Smooth muscle cell (in vitro differentiated cells): Measurements from ENCODE around the gene LETM1. TPM values are rescaled to one million over a fixed set of nuclear protein-coding genes. Genes with fewer than 3 reads are reported as not detected.

Source experiments
- DNase-seq: peaks from one replicate; lab custom pipeline; 2025; ENCODE audit not compliant: unreplicated experiment; lab: John Stamatoyannopoulos, UW
- H2AFZ ChIP-seq: fragments of 200-600 bp; sonication (generic); 2 replicates; pipeline ENCODE4 v1.6.0; 2016; ENCODE audit warnings: antibody characterized with exemption, low read depth, mild to moderate bottlenecking
- H3F3A ChIP-seq: fragments of 200-600 bp; sonication (generic); 2 replicates; pipeline ENCODE4 v1.6.0; 2017; ENCODE audit warnings: antibody characterized with exemption, low read depth
- H3K27ac ChIP-seq: fragments of 200-600 bp; sonication (generic); 2 replicates; pipeline ENCODE4 v1.5.1; 2016; ENCODE audit warnings: low read depth, mild to moderate bottlenecking
- H3K27me3 ChIP-seq: fragments of 200-600 bp; sonication (generic); 2 replicates; pipeline ENCODE4 v1.6.1; 2016; ENCODE audit warnings: low read depth, mild to moderate bottlenecking
- H3K36me3 ChIP-seq: fragments of 200-600 bp; sonication (generic); 2 replicates; pipeline ENCODE4 v1.5.1; 2016; ENCODE audit warnings: low read depth
- H3K4me1 ChIP-seq: fragments of 200-600 bp; sonication (generic); 2 replicates; pipeline ENCODE4 v1.5.1; 2016; ENCODE audit warnings: low read depth
- H3K4me2 ChIP-seq: fragments of 200-600 bp; sonication (generic); 2 replicates; pipeline ENCODE4 v1.6.0; 2016; ENCODE audit warnings: mild to moderate bottlenecking
- H3K4me3 ChIP-seq: fragments of 200-600 bp; sonication (generic); 2 replicates; pipeline ENCODE4 v1.5.1; 2016; ENCODE audit warnings: mild to moderate bottlenecking
- H3K79me2 ChIP-seq: fragments of 200-600 bp; sonication (generic); 2 replicates; pipeline ENCODE4 v1.6.0; 2016; ENCODE audit warnings: low read depth, mild to moderate bottlenecking
- H3K9ac ChIP-seq: fragments of 200-600 bp; sonication (generic); 2 replicates; pipeline ENCODE4 v1.6.0; 2016; ENCODE audit warnings: low read depth
- H3K9me3 ChIP-seq: fragments of 200-600 bp; sonication (generic); replicated peaks from 2 replicates; pipeline ENCODE4 v1.5.1; 2016; ENCODE audit warnings: low read depth
- H4K20me1 ChIP-seq: fragments of 200-600 bp; sonication (generic); 2 replicates; pipeline ENCODE4 v1.6.0; 2016; ENCODE audit warnings: low read depth
- CTCF ChIP-seq: fragments of 200-600 bp; sonication (generic); IDR thresholded peaks from 2 replicates; pipeline ENCODE4 v1.5.1; 2017; ENCODE audit warnings: borderline replicate concordance, mild to moderate bottlenecking, antibody characterized with exemption; ENCODE audit not compliant: insufficient read depth, poor library complexity, severe bottlenecking
- WGBS: methylation state at CpG from one replicate; pipeline ENCODE4 v1.1.7; 2016; ENCODE audit warnings: low lambda C conversion rate; 5-methylcytosine and 5-hydroxymethylcytosine counted together
- polyA plus RNA-seq: library from polyadenylated mRNA; unstranded; fragments of >200 nt; fragmentation: Nextera tagmentation; extraction: Ambion mirVana; gene quantifications from 2 replicates; pipeline ENCODE4 v1.2.1, GENCODE V29; 2016
- total RNA-seq: library from RNA; depleted of rRNA; stranded (reverse); fragments of >200 nt; gene quantifications from 2 replicates; pipeline ENCODE4 v1.2.3, GENCODE V29; 2014

Gene LETM1
- 17.1 and 17.4 TPM in 2 replicates for total RNA-seq
- 15.3 and 16.2 TPM in 2 replicates for polyA plus RNA-seq

GRCh38 chr4:1856071-1856942 is at the start of gene LETM1:
TSS of gene LETM1 (minus strand) at chr4:1856156. CDS start at chr4:1855950, 206 bp downstream.
- TF ChIP-seq CTCF: no peak
- Histone ChIP-seq H3K27me3 (no peaks in the 10 kb centered on the region), H3K4me3 (peak within 1 kb of the TSS; percentile 84), H3K9ac (peak within 1 kb of the TSS; percentile 43), H3F3A (no peaks in the 10 kb centered on the region), H3K4me1 (peaks cover 8% of the 10 kb centered on the region), H3K36me3 (no peaks in the 10 kb centered on the region), H3K27ac (peak within 1 kb of the TSS; percentile 15), H2AFZ (peak within 1 kb of the TSS; percentile 97), H3K4me2 (peak within 1 kb of the TSS; percentile 91), H3K9me3 (no peaks in the 10 kb centered on the region), H3K79me2 (peaks cover 42% of the 10 kb centered on the region), H4K20me1 (peaks cover 21% of the 10 kb centered on the region)
- WGBS: 1% methylated on average over 100 of the region's 107 CpGs
- peak; percentile 60 for DNase-seq

GRCh38 chr4:1904042-1904441 is 48.1 kb upstream of the LETM1 start:
- Histone ChIP-seq H3K27ac (no peak overlapping the region), H3K9ac (no peak overlapping the region), H3K36me3 (no peaks in the 10 kb centered on the region), H3F3A (no peaks in the 10 kb centered on the region), H3K4me1 (no peaks in the 10 kb centered on the region), H3K4me2 (no peak overlapping the region), H3K79me2 (peaks cover 7% of the 10 kb centered on the region), H4K20me1 (peaks cover 18% of the 10 kb centered on the region), H3K27me3 (no peaks in the 10 kb centered on the region), H2AFZ (no peak overlapping the region), H3K4me3 (no peak overlapping the region), H3K9me3 (no peaks in the 10 kb centered on the region)
- no peak for TF ChIP-seq CTCF
- 94% methylated on average over 3 of the region's 3 CpGs for WGBS
- no peak for DNase-seq

DNA sequence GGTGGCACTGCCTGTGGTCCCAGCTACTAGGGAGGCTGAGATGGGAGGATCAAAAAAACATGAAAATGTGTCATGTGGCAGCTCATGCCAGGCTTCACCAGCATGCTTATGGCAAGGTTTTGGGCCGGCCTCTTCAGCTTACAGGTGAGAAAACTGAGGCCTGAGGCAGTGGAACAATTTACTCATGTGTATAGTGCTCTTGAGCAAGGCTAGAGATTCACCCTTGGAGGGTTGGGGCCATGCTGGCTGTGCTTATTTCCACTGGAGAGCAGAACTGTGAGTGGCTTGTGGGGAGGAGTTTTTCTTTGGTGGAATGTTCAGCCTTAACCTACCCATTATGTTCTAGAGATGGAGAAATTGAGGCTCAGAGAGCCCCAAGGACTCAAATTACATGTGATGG is 47.1 kb upstream of the LETM1 start:
- no peak for DNase-seq
- Histone ChIP-seq H2AFZ (no peak overlapping the region), H3K4me2 (no peak overlapping the region), H3K9me3 (no peaks in the 10 kb centered on the region), H3K27me3 (no peaks in the 10 kb centered on the region), H3K79me2 (peaks cover 7% of the 10 kb centered on the region), H4K20me1 (peaks cover 23% of the 10 kb centered on the region), H3K36me3 (no peaks in the 10 kb centered on the region), H3K27ac (no peak overlapping the region), H3F3A (no peaks in the 10 kb centered on the region), H3K4me1 (no peaks in the 10 kb centered on the region), H3K9ac (no peak overlapping the region), H3K4me3 (no peak overlapping the region)
- 95% methylated on average over 1 of the region's 1 CpG for WGBS
- TF ChIP-seq CTCF: no peak
